Caco-2 (cell line): ENCODE measurements around the gene PRRT1B. TPM values are rescaled to one million over a fixed set of nuclear protein-coding genes. Genes with fewer than 3 reads are reported as not detected.

Experiments used
- BruUV-seq: library from RNA; stranded (reverse); fragments of 400-500 nt; replicated peaks from 2 replicates; lab custom pipeline; 2021; lab: Mats Ljungman, UMichigan
- CTCF ChIA-PET: fragments of 300-600 bp; sonication (Branson Sonifier 250); formaldehyde crosslinking; loops from one replicate; lab custom pipeline; 2022; ENCODE audit warnings: antibody characterized with exemption; lab: Charles Lee
- POLR2A ChIA-PET: fragments of 300-600 bp; sonication (Branson Sonifier 250); formaldehyde crosslinking; loops from one replicate; lab custom pipeline; 2022; ENCODE audit warnings: antibody characterized with exemption; lab: Charles Lee
- DNase-seq, 2 experiments: peaks; one replicate each; pipeline versions ENCODE4 v3.0.0 to v3.0.0-alpha.2; 2020 to 2022
- H3K27me3 ChIP-seq: replicated peaks from 2 replicates; pipeline ENCODE4 v1.6.0; 2011; ENCODE audit warnings: low read length; ENCODE audit not compliant: control insufficient read depth, insufficient read depth
- H3K36me3 ChIP-seq: 2 replicates; pipeline ENCODE4 v1.5.1; 2011; ENCODE audit warnings: low read length; ENCODE audit not compliant: control insufficient read depth, insufficient read depth
- H3K4me1 ChIP-seq: fragments of 250-450 bp; sonication (Bioruptor Pico); 2 replicates; pipeline ENCODE4 v1.5.1; 2020; ENCODE audit warnings: mild to moderate bottlenecking
- H3K4me3 ChIP-seq: 2 replicates; pipeline ENCODE4 v1.5.1; 2011; ENCODE audit warnings: low read depth, mild to moderate bottlenecking, control low read depth, low read length
- H3K9me3 ChIP-seq: fragments of 250-450 bp; sonication (Bioruptor Pico); 2 replicates; pipeline ENCODE4 v1.5.1; 2020; ENCODE audit warnings: mild to moderate bottlenecking, moderate library complexity
- H3K27ac Mint-ChIP-seq: one replicate; pipeline ENCODE4 v1.8.0; 2022; ENCODE audit warnings: mixed read lengths; ENCODE audit not compliant: unreplicated experiment
- H3K27me3 Mint-ChIP-seq: one replicate; pipeline ENCODE4 v1.8.0; 2022; ENCODE audit warnings: mixed read lengths; ENCODE audit not compliant: insufficient read depth, unreplicated experiment
- H3K36me3 Mint-ChIP-seq: one replicate; pipeline ENCODE4 v1.8.0; 2022; ENCODE audit warnings: mild to moderate bottlenecking, mixed read lengths; ENCODE audit not compliant: insufficient read depth, unreplicated experiment
- H3K4me1 Mint-ChIP-seq: one replicate; pipeline ENCODE4 v1.8.0; 2022; ENCODE audit warnings: low read depth, mixed read lengths; ENCODE audit not compliant: unreplicated experiment
- H3K4me3 Mint-ChIP-seq: one replicate; pipeline ENCODE4 v1.8.0; 2022; ENCODE audit warnings: mild to moderate bottlenecking, moderate library complexity, mixed read lengths; ENCODE audit not compliant: unreplicated experiment
- H3K9me3 Mint-ChIP-seq: one replicate; pipeline ENCODE4 v1.8.0; 2022; ENCODE audit warnings: mixed read lengths; ENCODE audit not compliant: unreplicated experiment
- CTCF ChIP-seq, 2 experiments: fragments of 200-600 bp in 1 of 2; IDR thresholded peaks; 1 replicate in 1 of 2; 2 replicates in 1 of 2; pipeline versions ENCODE4 v1.5.1 to v1.8.0; 2011 to 2022; ENCODE audit warnings: antibody characterized with exemption in 1 of 2, control low read depth in 1 of 2, inconsistent platforms in 1 of 2, low read depth in 1 of 2, low read length in 1 of 2, mild to moderate bottlenecking in 1 of 2, moderate library complexity in 1 of 2; ENCODE audit not compliant: insufficient read depth in 1 of 2, severe bottlenecking in 1 of 2, unreplicated experiment in 1 of 2
- intact Hi-C: fragments of 100-400 bp; cut with micrococcal nuclease; formaldehyde crosslinking; loops from one replicate; pipeline ENCODE4 v1.10.0; 2022; ENCODE audit not compliant: unreplicated experiment
- total RNA-seq: library from RNA; stranded (reverse); gene quantifications from 2 replicates; pipeline ENCODE4 v1.2.3, GENCODE V29; 2022

The PRRT1B gene
- total RNA-seq, 1 experiment from 2014 or later, result 6.5 TPM

GRCh38 chr9:131593936-131594665 is 48.8 kb downstream of the PRRT1B start:
- no peak for DNase-seq
- Histone ChIP-seq H3K36me3 (0 out of 2 replicates have a peak, but pooled peaks cover 1% of the 10 kb centered on the region), H3K9me3 (no peaks in the 10 kb centered on the region), H3K27me3 (no peaks in the 10 kb centered on the region), H3K4me3 (no peak overlapping the region), H3K4me1 (no peaks in the 10 kb centered on the region)
- BruUV-seq, result no TSS peak
- Mint-ChIP-seq H3K4me1 (no peaks in the 10 kb centered on the region), H3K4me3 (no peak overlapping the region), H3K27ac (no peak overlapping the region), H3K9me3 (no peaks in the 10 kb centered on the region), H3K36me3 (peaks cover 58% of the 10 kb centered on the region), H3K27me3 (no peaks in the 10 kb centered on the region)
- intact Hi-C loops, result no loop called here
- CTCF ChIA-PET, result no interaction called here
- POLR2A ChIA-PET, result no interaction called here
- TF ChIP-seq CTCF (IDR thresholded peaks at IDR 0.05; ENCODE audit: insufficient read depth in 1 of 2, low read depth in 1 of 2, low read length in 1 of 2, severe bottlenecking in 1 of 2, unreplicated experiment in 1 of 2), result no peak

GRCh38 chr9:131594906-131595665 is 49.8 kb downstream of the PRRT1B start:
- H3K4me1 ChIP-seq, result no peaks in the 10 kb centered on the region
- H3K4me1 Mint-ChIP-seq, result no peaks in the 10 kb centered on the region
- H3K36me3 ChIP-seq, result peaks cover 1% of the 10 kb centered on the region; the same call in 1 of the 2 replicates
- H3K4me3 ChIP-seq, result no peak overlapping the region
- peaks cover 64% of the 10 kb centered on the region for H3K36me3 Mint-ChIP-seq
- intact Hi-C loops, result no loop called here
- DNase-seq, result no peak
- POLR2A ChIA-PET, result no interaction called here
- no peaks in the 10 kb centered on the region for H3K27me3 Mint-ChIP-seq
- H3K27ac Mint-ChIP-seq, result no peak overlapping the region
- no TSS peak for BruUV-seq
- no peaks in the 10 kb centered on the region for H3K9me3 ChIP-seq
- H3K27me3 ChIP-seq, result no peaks in the 10 kb centered on the region
- TF ChIP-seq CTCF (IDR thresholded peaks at IDR 0.05; ENCODE audit: insufficient read depth in 1 of 2, low read depth in 1 of 2, low read length in 1 of 2, severe bottlenecking in 1 of 2, unreplicated experiment in 1 of 2), result no peak
- H3K9me3 Mint-ChIP-seq, result no peaks in the 10 kb centered on the region
- H3K4me3 Mint-ChIP-seq, result no peak overlapping the region
- CTCF ChIA-PET, result no interaction called here

- Histone ChIP-seq H3K27me3 (no peaks in the 10 kb centered on the region), H3K4me1 (no peaks in the 10 kb centered on the region), H3K4me3 (no peak overlapping the region), H3K9me3 (no peaks in the 10 kb centered on the region), H3K36me3 (peaks cover 1% of the 10 kb centered on the region; the same call in 1 of the 2 replicates)
- H3K9me3 Mint-ChIP-seq, result no peaks in the 10 kb centered on the region
- ChIA-PET POLR2A (no interaction called here), CTCF (no interaction called here)
- no TSS peak for BruUV-seq
- peaks cover 62% of the 10 kb centered on the region for H3K36me3 Mint-ChIP-seq
- intact Hi-C loops, result no loop called here
- DNase-seq, result no peak
- H3K27ac Mint-ChIP-seq, result no peak overlapping the region
- no peaks in the 10 kb centered on the region for H3K4me1 Mint-ChIP-seq
- no peak for TF ChIP-seq CTCF (IDR thresholded peaks at IDR 0.05; ENCODE audit: insufficient read depth in 1 of 2, low read depth in 1 of 2, low read length in 1 of 2, severe bottlenecking in 1 of 2, unreplicated experiment in 1 of 2)
- no peaks in the 10 kb centered on the region for H3K27me3 Mint-ChIP-seq
- H3K4me3 Mint-ChIP-seq, result no peak overlapping the region
These were observed 50.5 kb downstream of the PRRT1B start for GRCh38 chr9:131595696-131596429.
